ENCODE measurements around the gene PKIG. TPM values are rescaled to one million over a fixed set of nuclear protein-coding genes. Genes with fewer than 3 reads are reported as not detected.

PKIG gene
- total RNA-seq, 4 donors from 2014 or later: 72.9 to 153 (median 100) TPM

DNA sequence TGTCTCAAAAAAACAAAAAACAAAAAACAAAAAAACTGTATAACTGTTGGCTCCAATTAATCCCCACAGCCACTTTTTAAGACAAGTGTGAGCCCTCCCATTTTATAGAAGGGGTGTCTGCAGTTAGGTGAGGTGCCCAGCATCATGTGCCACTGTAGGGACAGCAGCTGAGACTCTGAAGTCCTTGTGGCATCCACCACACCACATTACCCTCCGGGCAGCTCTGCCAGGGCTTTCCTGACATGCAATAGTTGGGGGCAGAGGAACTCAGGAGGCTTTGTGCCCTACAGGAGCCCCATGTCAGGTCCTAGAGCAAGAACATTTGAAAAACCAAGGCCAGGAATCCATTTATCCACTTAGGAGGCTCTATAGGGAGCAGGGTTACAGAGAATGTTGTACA, 17.3 kb downstream of the PKIG start:
- in situ Hi-C loops (cut with MboI; ENCODE audit: low sequenced_read_pairs in 4 of 4): loop anchor here (10.0 to 25.0 kb wide), 3 partner anchors 125 to 387 kb away; partner anchors contain the start of genes OSER1 (in 4 of the 4) and TTPAL (in 1 of the 4)
- intact Hi-C loops (cut with DNase I; ENCODE audit: low total_unique reads): no loop called here
- no peak for TF ChIP-seq POLR2A (IDR thresholded peaks at IDR 0.05)
- TF ChIP-seq, protein P1, sequence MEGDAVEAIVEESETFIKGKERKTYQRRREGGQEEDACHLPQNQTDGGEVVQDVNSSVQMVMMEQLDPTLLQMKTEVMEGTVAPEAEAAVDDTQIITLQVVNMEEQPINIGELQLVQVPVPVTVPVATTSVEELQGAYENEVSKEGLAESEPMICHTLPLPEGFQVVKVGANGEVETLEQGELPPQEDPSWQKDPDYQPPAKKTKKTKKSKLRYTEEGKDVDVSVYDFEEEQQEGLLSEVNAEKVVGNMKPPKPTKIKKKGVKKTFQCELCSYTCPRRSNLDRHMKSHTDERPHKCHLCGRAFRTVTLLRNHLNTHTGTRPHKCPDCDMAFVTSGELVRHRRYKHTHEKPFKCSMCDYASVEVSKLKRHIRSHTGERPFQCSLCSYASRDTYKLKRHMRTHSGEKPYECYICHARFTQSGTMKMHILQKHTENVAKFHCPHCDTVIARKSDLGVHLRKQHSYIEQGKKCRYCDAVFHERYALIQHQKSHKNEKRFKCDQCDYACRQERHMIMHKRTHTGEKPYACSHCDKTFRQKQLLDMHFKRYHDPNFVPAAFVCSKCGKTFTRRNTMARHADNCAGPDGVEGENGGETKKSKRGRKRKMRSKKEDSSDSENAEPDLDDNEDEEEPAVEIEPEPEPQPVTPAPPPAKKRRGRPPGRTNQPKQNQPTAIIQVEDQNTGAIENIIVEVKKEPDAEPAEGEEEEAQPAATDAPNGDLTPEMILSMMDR (IDR thresholded peaks at IDR 0.05 in 4 of 5, conservative IDR thresholded peaks at IDR 0.05 in 1 of 5): no peak
- Histone ChIP-seq H3K9me3 (no peaks in the 10 kb centered on the region), H3K27ac (peak overlapping the region; percentile 79 to 86 (median 81)), H3K36me3 (peaks cover 0 to 7% of the 10 kb centered on the region in 2 donors), H3K4me1 (peaks cover 90 to 93% of the 10 kb centered on the region in 2 donors), H3K27me3 (no peaks in the 10 kb centered on the region), H3K4me3 (peak overlapping the region in 1 of 4 donors; percentile 25)
- ATAC-seq (no peak), DNase-seq (no peak)

DNA sequence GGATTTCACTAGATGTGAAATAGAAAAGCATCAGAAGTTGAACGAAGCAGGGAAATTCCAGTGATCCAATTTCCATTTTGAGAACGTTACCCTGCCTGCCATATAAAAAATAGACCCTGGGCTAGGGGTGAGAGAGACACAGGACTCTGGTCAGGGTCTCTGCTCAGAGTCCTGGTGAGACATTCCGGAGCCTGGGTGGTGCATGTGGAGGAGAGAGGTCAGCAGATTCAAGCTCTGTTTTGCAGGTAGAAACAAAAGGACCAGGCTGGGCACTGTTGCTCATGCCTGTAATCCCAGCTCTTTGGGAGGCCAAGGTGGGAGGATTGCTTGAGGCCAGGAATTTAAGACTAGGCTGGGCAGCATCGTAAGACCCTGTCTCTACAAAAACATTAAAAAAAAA, 17.9 kb downstream of the PKIG start:
- in situ Hi-C loops (cut with MboI; ENCODE audit: low sequenced_read_pairs in 4 of 4) (loop anchor here in 3 of 4 donors (10.0 to 25.0 kb wide), 3 partner anchors 126 to 388 kb away; partner anchors contain the start of genes OSER1 (in 3 of the 3) and TTPAL (in 1 of the 3)), intact Hi-C loops (cut with DNase I; ENCODE audit: low total_unique reads) (no loop called here)
- peaks cover 0 to 7% of the 10 kb centered on the region in 2 donors for H3K36me3 ChIP-seq
- H3K27me3 ChIP-seq: no peaks in the 10 kb centered on the region
- TF ChIP-seq, protein P1 (IDR thresholded peaks at IDR 0.05 in 4 of 5, conservative IDR thresholded peaks at IDR 0.05 in 1 of 5): no peak
- TF ChIP-seq POLR2A (IDR thresholded peaks at IDR 0.05): no peak
- H3K27ac ChIP-seq: peak overlapping the region; percentile 79 to 86 (median 81)
- H3K9me3 ChIP-seq: no peaks in the 10 kb centered on the region
- H3K4me3 ChIP-seq: peak overlapping the region in 2 of 4 donors; percentile 7 to 18
- ATAC-seq (no peak), DNase-seq (no peak)
- peaks cover 84 to 87% of the 10 kb centered on the region in 2 donors for H3K4me1 ChIP-seq

DNA sequence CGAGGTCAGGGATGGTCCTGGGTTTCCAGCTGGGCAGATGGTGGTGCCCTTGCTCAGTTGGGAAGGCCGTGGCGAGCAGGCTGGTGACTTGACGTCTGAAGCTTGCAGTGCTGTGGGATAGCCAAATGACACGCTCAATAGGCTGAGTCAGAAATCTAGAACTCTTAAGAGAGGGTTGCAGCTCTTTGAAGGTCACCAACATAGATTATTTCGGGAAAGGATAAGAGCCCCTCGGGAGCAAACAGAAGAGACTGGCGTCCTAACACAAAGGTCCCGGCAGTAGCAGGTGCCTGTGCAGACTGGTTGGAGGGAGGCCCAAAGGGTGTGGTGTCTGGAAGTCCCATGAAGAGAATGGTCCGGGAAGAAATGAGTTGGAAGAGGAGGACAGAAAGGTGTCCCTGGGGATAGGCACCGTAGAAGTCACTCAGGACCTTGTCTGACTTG, 18.4 kb downstream of the PKIG start:
- peak overlapping the region; percentile 79 to 86 (median 81) for H3K27ac ChIP-seq
- intact Hi-C loops (cut with DNase I; ENCODE audit: low total_unique reads): no loop called here
- no peaks in the 10 kb centered on the region for H3K9me3 ChIP-seq
- DNase-seq (peak in 1 of 2 donors; percentile 64), ATAC-seq (peak; percentile 42 to 67)
- peaks cover 80 to 83% of the 10 kb centered on the region in 2 donors for H3K4me1 ChIP-seq
- peaks cover 0 to 7% of the 10 kb centered on the region in 2 donors for H3K36me3 ChIP-seq
- in situ Hi-C loops (cut with MboI; ENCODE audit: low sequenced_read_pairs in 4 of 4): loop anchor here in 3 of 4 donors (10.0 to 25.0 kb wide), 3 partner anchors 126 to 388 kb away; partner anchors contain the start of genes OSER1 (in 3 of the 3) and TTPAL (in 1 of the 3)
- peak overlapping the region in 2 of 4 donors; percentile 7 to 18 for H3K4me3 ChIP-seq
- TF ChIP-seq POLR2A (IDR thresholded peaks at IDR 0.05): no peak
- TF ChIP-seq, protein P1 (IDR thresholded peaks at IDR 0.05 in 4 of 5, conservative IDR thresholded peaks at IDR 0.05 in 1 of 5): no peak
- no peaks in the 10 kb centered on the region for H3K27me3 ChIP-seq

DNA sequence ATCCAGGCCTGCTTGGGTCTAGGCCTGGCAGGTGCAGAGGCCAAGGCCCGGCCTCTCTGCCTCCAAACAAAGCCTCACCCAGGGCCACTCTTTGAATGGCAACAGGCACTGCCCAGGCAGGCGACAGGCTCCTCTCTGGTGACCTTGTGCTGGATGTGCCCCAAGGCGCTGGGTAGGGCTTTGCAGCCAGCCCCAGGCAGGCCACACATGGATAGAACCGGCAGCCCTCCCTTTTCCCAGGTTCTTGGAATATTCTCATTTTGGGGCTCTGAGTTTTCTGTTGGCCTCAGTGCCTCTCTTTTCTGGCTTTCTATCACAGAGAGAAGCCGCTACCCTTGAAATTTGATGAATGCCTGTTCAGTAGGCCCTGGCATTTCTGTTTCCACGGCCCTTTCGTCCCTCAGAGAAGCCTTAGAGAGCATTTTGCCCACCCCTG, 18.9 kb downstream of the PKIG start:
- H3K4me1 ChIP-seq: peaks cover 76 to 78% of the 10 kb centered on the region in 2 donors
- H3K27ac ChIP-seq: peak overlapping the region; percentile 79 to 86 (median 81)
- intact Hi-C loops (cut with DNase I; ENCODE audit: low total_unique reads) (no loop called here), in situ Hi-C loops (cut with MboI; ENCODE audit: low sequenced_read_pairs in 4 of 4) (loop anchor here in 3 of 4 donors (10.0 to 25.0 kb wide), 3 partner anchors 126 to 389 kb away; partner anchors contain the start of genes OSER1 (in 3 of the 3) and TTPAL (in 1 of the 3))
- peak in 1 of 2 donors; percentile 55 for DNase-seq
- no peaks in the 10 kb centered on the region for H3K27me3 ChIP-seq
- H3K4me3 ChIP-seq: peak overlapping the region in 2 of 4 donors; percentile 7 to 18
- ATAC-seq: peak in 1 of 2 donors; percentile 45
- TF ChIP-seq, protein P1 (IDR thresholded peaks at IDR 0.05 in 4 of 5, conservative IDR thresholded peaks at IDR 0.05 in 1 of 5): no peak
- no peak for TF ChIP-seq POLR2A (IDR thresholded peaks at IDR 0.05)
- peaks cover 0 to 8% of the 10 kb centered on the region in 2 donors for H3K36me3 ChIP-seq
- H3K9me3 ChIP-seq: no peaks in the 10 kb centered on the region

Data from gastrocnemius medialis (tissue), 4 donors.